Esophagus mucosa (tissue), 1 donor: ENCODE data around the gene KCTD1. TPM values are rescaled to one million over a fixed set of nuclear protein-coding genes. Genes with fewer than 3 reads are reported as not detected.
A peak's percentile ranks its signal among the peaks of the same experiment; 100 is the strongest.

Source experiments
- ATAC-seq: fragments of 200-7000 bp; cut with Tn5 transposase; one replicate; pipeline ENCODE4 v1.9.1; 2020
- total RNA-seq: library from RNA; stranded (reverse); gene quantifications from one replicate; pipeline ENCODE4 v1.2.4, GENCODE V29; 2023
- donor health status: DM: yes; HTN: yes; CAD: no.

KCTD1 gene
- 70.0 TPM for total RNA-seq

GRCh38 chr18:26548415-26549262 is at the start of gene KCTD1:
Gene KCTD1 (minus strand): TSS chr18:26548553. CDS start chr18:26548536, 17 bp downstream.
- ATAC-seq = peak; percentile 72

- ATAC-seq = no peak
These were observed 45.3 kb upstream of the KCTD1 start for GRCh38 chr18:26593365-26594320.

GRCh38 chr18:26584745-26585144 is 36.4 kb upstream of the KCTD1 start:
- ATAC-seq = no peak

- ATAC-seq = peak; percentile 97
These were observed 31.7 kb upstream of the KCTD1 start for GRCh38 chr18:26579941-26580618.

- peak; percentile 40 for ATAC-seq
These were observed 27.5 kb upstream of the KCTD1 start for GRCh38 chr18:26575865-26576217.

GRCh38 chr18:26574958-26575864 is 26.9 kb upstream of the KCTD1 start:
- peak; percentile 37 for ATAC-seq

- peak; percentile 68 for ATAC-seq
These were observed 20.7 kb upstream of the KCTD1 start for GRCh38 chr18:26568926-26569665.

GRCh38 chr18:26568513-26568912 is 20.2 kb upstream of the KCTD1 start:
- no peak for ATAC-seq

GRCh38 chr18:26566874-26567555 is 18.7 kb upstream of the KCTD1 start:
- ATAC-seq = no peak

- ATAC-seq = no peak
These were observed 17.2 kb upstream of the KCTD1 start for GRCh38 chr18:26565514-26565913.

- ATAC-seq = no peak
These were observed 14.7 kb upstream of the KCTD1 start for GRCh38 chr18:26563024-26563423.

GRCh38 chr18:26562568-26562967 is 14.2 kb upstream of the KCTD1 start:
- ATAC-seq = no peak

- no peak for ATAC-seq
These were observed 13.4 kb upstream of the KCTD1 start for GRCh38 chr18:26561769-26562168.

- ATAC-seq = no peak
These were observed 8.2 kb upstream of the KCTD1 start for GRCh38 chr18:26556573-26556972.

- ATAC-seq = no peak
These were observed 7.6 kb upstream of the KCTD1 start for GRCh38 chr18:26555804-26556553.

GRCh38 chr18:26553943-26554342 is 5.6 kb upstream of the KCTD1 start:
- ATAC-seq = no peak

- ATAC-seq = no peak
These were observed 3.3 kb upstream of the KCTD1 start for GRCh38 chr18:26551695-26552081.

- no peak for ATAC-seq
These were observed 2.8 kb upstream of the KCTD1 start for GRCh38 chr18:26550998-26551694.
